T follicular helper cell (primary cell): ENCODE data around the gene DUSP7.
A peak's percentile ranks its signal among the peaks of the same experiment; 100 is the strongest.

ENCODE experiments used
- DNase-seq: peaks from one replicate; pipeline ENCODE4 v3.0.0-alpha.2; 2020; ENCODE audit warnings: low read depth
- total RNA-seq, 2 experiments: gene quantifications; one replicate each; lab custom pipeline; 2026; lab: John Stamatoyannopoulos, UW

The DUSP7 gene
- total RNA-seq = 21.7 to 36.1 reads per million in 2 experiments

DNA sequence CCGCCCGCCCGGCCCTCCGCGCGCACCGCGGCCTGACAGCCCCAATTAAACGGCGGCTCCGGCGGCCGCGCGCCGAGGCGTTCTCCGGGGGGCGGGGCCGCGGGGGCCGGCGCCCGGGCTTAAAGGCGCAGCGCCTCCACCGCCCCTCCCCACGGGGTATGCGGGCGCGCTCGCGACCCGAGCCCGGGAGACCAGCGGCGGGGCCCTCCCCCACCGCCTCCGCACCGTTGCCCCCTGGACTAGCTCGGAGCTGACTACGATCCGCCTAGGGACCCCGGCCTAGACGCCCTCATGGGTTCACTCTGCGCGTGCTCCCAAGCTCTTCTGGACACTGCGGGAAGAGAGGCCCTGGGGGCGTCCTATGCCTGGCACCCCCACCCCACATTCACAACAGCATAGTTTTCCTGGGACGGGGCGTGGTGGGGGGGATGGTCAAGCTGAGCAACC is at the start of gene DUSP7:
TSS of gene DUSP7 (minus strand) at position 51 of the 447 bp plus-strand sequence. CDS start 205 bp downstream, outside the sequence.
- peak; percentile 55 for DNase-seq

GRCh38 chr3:52104684-52105640 is 48.6 kb upstream of the DUSP7 start:
- DNase-seq = no peak

- DNase-seq = no peak
These were observed 46.6 kb upstream of the DUSP7 start for GRCh38 chr3:52102934-52103333.

DNA sequence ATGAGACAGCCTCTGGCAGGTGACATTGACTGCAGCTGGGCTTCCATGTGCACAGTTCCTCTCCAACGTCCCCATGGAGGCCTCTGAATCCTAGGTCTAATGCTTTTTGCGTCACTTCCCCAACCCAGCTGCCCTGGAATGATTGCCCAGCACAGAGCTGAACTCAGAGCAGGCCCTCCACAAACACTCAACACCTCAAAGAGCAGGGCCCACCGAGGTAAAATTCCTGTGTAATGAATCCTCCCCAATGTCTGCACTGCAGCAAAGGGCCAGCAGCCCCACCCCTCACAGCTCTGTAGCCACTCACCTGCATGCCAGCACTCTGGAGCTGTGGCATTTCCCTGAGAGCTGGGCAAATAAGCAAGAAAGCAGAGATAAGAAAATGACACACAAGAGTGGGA is 42.6 kb upstream of the DUSP7 start:
- DNase-seq = no peak

DNA sequence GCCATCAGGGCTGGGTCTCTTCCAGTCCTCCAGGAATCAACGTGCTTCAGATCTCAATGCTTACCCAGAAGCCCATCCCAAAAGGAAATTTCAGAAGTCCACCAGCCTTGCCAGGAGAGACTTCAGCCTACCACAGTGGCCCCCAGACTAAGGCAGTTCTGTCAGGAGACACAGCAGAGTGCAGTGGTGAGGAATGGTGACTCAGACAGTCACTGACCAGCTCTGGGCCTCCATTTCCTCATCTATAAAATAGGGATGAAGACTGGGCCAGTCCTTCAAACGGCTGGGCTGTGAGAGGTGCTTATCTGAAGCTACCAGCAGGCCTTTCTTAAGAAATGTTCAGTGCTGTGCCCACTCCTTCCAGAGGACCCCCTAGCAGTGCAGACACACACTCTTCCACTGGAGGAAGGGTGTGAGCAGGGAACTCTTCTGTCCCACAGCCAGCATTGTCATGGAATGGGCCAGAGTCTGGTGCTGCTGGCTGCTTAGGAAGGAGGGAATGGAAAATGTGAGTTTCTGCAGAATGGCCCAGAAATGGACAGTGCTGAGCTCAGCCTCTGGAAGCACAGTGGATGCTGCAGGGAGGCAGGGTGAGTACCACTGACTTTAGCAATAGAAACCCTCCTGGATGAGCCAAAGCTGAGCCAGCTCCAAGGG is 41.6 kb upstream of the DUSP7 start:
- no peak for DNase-seq

GRCh38 chr3:52095990-52096775 is 39.8 kb upstream of the DUSP7 start:
- no peak for DNase-seq

- no peak for DNase-seq
These were observed 38.5 kb upstream of the DUSP7 start for GRCh38 chr3:52094571-52095485.

GRCh38 chr3:52093756-52094545 is 37.6 kb upstream of the DUSP7 start:
- DNase-seq = no peak

- DNase-seq = no peak
These were observed 36.5 kb upstream of the DUSP7 start for GRCh38 chr3:52092891-52093290.

DNA sequence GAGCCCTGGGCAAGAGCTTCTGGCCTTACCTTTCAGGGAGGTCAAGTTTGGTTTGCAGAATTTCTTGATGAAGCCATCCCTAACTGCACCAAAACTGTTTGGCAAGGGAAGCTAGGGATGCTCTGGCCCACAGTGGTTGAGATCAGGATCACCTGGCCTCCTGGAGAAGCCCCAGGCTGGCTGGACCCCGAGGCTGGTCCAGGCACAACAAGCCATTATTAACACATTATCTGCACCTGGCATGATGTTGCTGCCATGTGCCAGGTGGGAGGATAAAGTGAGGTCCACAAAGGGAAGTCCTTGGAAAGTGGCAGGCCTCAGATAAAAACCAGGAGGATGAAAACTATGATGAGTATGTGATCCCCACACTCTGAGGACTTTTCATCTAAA is 35.9 kb upstream of the DUSP7 start:
- DNase-seq = no peak

DNA sequence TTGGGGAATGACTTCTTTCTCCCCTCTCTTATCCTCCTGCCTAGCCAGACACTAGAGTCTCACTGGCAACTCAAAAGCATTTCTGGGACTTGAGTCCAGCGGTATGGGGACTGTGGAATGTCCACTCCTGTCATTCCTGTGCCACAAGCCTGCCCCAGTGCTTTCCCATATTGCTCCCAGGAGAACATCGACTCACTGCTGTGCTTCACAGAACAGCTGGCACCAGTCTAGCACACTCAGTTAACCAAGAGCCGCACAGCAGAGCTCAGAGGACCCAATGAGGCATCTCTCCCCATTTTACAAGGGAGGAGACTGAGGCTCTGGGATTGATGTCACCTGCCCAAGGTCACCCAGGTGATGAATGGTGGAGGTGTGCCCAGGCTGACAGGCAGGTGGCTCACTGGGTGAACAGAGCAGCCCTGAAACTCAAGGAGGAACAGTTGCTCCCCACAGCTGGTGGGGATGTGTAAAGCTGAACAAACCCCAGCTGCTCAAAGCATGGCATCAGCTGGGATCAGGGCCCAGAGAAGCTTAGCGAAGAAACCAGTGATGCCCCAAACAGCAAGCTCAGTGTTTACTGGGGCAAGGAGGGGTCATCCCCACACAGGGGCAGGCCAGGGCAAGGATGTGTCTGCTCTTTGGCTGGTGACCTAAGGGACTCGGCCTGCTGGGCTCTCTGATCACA is 35.4 kb upstream of the DUSP7 start:
- DNase-seq = no peak

- no peak for DNase-seq
These were observed 34.6 kb upstream of the DUSP7 start for GRCh38 chr3:52090933-52091468.

DNA sequence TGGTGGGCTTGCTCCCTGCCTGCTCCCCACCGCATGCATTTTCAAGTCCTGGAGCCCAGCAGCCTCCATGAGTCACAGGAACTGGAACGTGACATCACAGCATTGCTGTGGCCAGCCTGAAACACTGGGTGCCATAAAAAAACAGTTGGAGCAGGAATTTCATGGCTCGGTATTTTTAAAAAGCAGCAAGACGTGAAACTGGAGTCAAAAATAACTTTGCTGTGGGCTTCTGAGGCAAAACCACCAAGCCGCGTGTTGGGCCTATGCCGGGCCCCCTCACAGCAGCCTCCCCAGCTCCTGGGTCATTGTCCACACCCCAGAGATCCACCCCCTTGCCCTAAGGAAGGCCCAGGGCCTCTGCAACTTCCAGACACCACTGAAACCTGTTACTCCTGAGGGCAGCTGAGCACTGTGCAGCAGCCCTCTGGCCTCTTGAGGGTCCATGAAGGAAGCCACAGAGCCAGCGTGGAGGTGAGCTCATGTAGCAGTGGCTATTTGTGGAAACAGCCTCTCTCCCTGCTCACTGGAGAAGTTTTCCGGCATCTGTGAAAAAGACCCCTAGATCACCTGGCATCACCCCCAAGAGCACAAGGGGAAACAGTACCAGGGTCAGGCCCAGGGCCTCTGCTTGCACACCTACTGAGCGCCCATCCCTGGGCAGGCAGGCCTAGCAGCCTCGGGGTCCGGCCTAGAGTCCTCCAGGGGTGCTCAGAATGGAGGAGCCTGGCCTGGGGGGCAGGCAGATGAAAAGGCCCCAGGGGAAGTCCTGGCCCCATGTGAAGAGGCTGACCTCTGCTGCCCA is 34.0 kb upstream of the DUSP7 start:
- no peak for DNase-seq

DNA sequence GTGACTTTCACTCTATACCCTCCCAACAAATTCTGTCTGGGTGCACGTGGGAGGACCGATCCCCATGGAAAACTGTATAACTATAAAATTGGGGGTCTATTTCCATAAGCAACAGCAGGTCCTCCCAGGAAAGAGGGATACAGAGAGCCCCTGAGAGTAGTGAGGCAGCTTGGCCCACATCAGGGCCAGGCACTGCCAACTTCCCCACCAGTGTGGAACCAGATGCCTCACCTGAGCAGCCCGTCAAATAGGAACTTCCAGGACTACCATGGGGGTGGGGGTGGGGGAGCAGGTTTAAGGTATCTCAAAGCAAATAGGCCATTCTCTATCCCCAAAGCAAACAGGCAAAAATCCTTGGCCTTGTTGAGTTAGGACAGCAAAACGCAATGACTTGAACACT is 33.3 kb upstream of the DUSP7 start:
- DNase-seq = no peak

DNA sequence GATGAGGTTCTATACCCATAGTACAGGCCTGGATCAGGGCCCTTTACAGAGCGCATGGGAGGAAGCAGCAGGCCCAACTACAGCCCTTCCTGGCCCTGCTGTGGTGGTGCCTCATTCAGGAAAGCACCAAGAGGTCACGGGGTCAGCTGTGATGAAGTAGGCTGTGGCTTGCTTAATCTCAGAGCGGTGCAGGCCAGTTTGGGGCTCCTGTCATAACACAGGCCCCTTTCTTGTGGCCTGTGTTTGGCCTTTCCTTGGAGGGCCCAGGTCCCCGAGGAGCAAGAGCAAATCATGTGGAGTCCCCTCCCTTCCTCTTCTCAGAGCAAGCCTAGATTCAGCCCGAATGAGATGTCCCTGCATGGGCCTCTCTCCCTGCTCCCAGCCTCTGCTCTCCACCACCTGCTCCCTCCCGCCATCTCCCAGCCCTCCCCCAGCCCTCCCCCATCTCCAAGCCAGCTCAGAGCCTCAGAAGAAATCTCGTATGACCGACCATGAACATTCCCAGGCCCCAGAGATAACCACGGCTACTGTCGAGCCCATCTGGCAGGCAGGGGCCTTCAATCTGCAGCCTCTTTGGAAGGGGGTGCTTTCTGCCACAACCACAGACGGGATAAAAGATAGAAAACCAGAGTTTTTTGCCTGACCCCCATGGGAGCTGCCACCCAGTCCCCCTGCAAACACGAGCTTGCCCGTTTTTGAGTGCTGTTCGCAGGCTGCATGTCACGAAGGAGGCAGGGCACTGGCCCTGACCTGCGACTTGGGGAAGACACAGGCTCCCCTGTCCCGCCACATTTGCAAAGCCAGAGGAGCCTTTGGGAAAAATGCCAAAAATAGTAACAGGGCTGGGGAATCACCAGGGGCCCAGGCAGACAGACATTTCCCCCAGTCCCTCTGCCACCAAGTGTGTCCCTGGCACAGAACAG is 32.3 kb upstream of the DUSP7 start:
- no peak for DNase-seq

DNA sequence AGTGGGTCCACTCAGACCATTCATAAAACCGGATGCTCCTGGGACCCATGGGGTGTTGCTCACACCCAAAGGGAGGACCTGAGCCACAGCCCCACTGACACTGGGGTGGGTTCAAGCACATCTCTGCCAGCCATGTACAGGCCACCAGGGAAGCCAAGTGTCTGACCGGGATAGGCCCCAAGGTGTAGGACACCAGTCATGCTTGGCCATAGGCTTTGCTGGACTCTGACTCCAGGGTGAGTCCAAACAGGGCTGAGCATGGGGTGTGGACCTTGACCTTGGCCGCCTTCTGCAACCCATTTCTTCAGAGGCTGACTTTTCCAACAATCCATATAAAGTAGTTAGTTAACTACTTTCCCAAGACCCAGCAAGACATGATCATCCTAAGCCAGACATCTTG is 31.4 kb upstream of the DUSP7 start:
- DNase-seq = no peak

GRCh38 chr3:52086976-52087663 is 30.7 kb upstream of the DUSP7 start:
- no peak for DNase-seq
